NOMO-1 treated with DMSO at 0.1 percent for 48 hours (cell line): ENCODE measurements around the gene GLIS2.
"Not testable (repeated sequence)": the region's sequence is repeated elsewhere in the genome, so short reads cannot be mapped to it uniquely, and the experiment has no call there.

ENCODE experiments used
- DNase-seq: peaks from one replicate; lab custom pipeline; 2025; ENCODE audit not compliant: unreplicated experiment; lab: John Stamatoyannopoulos, UW

The GLIS2 gene

DNA sequence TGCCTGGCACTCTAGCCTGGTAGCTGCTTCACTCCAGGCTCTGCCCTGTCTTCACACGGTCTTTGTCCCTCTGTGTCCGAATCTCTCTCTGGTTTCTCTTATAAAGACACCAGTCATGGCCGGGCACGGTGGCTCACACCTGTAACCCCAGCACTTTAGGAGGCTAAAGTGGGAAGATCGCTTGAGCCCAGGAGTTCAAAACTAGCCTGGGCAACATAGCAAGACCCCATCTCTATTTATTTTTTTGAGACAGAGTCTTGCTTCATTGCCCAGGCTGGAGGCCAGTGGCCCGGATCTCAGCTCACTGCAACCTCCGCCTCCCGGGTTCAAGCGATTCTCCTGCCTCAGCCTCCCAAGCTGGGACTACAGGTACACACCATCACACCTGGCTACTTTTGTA lies 17.8 kb downstream of the GLIS2 start:
- not testable (repeated sequence) for DNase-seq

GRCh38 chr16:4334724-4335495 lies 19.0 kb downstream of the GLIS2 start:
- no peak for DNase-seq

DNA sequence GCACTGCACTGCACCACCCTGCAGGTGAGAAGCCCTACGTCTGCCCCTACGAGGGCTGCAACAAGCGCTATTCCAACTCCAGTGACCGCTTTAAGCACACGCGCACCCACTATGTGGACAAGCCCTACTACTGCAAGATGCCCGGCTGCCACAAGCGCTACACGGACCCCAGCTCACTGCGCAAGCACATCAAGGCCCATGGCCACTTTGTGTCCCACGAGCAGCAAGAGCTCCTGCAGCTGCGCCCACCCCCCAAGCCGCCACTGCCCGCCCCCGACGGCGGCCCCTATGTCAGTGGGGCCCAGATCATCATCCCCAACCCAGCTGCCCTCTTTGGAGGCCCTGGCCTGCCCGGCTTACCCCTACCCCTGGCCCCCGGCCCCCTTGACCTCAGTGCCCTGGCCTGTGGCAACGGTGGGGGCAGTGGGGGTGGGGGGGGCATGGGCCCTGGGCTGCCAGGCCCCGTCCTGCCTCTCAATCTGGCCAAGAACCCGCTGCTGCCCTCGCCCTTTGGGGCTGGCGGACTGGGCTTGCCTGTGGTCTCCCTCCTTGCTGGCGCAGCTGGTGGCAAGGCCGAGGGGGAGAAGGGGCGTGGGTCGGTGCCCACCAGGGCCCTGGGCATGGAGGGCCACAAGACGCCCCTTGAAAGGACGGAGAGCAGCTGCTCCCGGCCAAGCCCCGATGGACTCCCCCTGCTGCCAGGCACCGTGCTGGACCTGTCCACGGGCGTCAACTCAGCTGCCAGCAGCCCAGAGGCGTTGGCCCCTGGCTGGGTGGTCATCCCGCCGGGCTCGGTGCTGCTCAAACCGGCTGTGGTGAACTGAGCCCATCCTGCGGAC lies 21.1 kb downstream of the GLIS2 start:
- no peak for DNase-seq

DNA sequence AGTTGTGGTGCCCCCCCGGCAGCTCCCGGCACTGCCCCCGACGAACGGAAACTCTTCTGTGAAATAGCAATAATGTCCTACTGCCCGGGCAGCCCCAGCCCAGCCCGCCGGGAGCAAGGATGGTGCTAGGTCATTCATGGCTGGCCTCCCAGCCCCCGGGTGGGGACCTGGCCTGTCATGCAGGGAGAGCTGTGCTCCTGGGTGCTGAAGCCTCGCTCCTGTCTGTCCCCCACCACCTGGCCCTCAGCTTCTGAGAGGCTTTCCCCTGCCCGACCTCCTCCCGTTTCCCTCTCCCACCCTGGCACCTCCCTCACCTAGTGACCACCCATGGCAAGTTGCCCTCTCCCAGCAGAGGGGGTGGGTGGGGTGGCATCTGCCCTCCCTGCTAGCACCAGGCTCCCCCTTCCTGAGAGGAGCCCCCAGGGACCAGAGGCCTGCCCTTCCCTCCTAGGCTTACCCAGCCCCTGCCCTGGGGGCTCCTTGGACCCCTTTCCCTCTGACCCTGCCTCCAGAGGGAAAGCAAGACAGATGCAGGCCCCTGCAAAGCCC lies 21.7 kb downstream of the GLIS2 start:
- no peak for DNase-seq

DNA sequence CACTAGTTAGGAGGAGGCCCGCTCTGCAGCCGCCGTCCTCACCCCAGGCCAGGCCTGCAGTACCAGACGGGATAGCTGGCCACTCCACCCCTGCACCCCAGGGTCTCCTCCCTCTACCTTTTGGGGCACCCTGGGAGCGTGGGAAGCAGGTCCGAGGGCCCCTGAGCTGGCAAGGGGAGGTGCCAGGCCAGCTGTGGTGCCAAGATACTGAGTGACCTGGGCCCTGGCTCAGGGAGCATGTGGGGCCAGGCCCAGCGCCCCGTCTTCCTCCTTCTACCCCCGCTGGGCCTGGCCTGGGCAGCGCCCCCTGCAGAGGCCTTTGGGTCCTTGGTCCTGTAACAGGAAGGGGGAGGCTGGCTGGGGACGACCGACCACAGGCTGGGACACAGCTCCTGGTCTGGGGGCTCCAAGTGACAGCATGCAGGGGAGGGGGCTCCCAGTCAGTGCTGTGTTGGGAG lies 22.3 kb downstream of the GLIS2 start:
- DNase-seq = no peak

- DNase-seq = no peak
Measured at GRCh38 chr16:4338712-4339299, 22.9 kb downstream of the GLIS2 start.

GRCh38 chr16:4339455-4339854 lies 23.6 kb downstream of the GLIS2 start:
- DNase-seq = no peak

- no peak for DNase-seq
Measured at GRCh38 chr16:4339909-4340308, 24.0 kb downstream of the GLIS2 start.

- DNase-seq = no peak
Measured at GRCh38 chr16:4340443-4340842, 24.6 kb downstream of the GLIS2 start.

DNA sequence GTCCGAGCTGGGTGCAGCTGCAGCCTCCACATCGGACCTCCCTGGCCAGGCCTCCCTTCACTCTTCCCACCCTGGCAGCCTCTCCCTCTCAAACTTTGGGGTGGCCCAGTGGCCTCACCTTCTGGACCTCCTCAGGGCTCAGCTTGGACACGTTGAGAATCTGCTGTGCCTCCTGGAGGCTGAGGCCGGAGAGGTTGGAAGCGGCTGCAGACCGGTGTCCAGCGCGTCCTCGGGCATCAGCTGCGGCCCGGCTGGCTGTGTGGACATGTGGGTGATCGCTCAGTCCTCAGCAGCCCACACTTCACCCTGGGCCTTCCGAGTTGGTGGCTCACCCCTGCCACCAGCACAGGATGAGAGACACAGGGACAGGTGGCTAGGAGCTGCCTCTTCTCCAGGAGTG lies 25.4 kb downstream of the GLIS2 start:
- DNase-seq = no peak

- DNase-seq = no peak
Measured at GRCh38 chr16:4342866-4343744, 27.2 kb downstream of the GLIS2 start.

DNA sequence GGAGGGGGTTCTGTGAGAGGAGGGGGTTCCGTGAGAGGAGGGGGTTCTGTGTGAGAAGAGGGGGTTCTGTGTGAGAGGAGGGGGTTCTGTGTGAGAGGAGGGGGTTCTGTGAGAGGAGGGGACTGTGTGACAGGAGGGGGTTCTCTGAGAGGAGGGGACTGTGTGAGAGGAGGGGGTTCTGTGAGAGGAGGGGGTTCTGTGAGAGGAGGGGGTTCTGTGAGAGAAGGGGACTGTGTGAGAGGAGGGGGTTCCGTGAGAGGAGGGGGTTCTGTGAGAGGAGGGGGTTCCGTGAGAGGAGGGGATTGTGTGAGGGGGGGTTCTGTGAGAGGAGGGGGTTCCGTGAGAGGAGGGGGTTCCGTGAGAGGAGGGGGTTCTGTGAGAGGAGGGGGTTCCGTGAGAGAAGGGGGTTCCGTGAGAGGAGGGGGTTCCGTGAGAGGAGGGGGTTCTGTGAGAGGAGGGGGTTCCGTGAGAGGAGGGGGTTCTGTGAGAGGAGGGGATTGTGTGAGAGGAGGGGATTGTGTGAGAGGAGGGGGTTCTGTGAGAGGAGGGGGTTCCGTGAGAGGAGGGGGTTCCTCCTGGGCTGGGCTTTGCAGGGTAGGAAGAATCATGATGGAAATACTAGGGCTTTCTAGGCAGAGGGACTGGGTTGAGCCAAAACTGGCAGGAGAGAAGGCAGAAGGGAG lies 28.6 kb downstream of the GLIS2 start:
- not testable (repeated sequence) for DNase-seq

DNA sequence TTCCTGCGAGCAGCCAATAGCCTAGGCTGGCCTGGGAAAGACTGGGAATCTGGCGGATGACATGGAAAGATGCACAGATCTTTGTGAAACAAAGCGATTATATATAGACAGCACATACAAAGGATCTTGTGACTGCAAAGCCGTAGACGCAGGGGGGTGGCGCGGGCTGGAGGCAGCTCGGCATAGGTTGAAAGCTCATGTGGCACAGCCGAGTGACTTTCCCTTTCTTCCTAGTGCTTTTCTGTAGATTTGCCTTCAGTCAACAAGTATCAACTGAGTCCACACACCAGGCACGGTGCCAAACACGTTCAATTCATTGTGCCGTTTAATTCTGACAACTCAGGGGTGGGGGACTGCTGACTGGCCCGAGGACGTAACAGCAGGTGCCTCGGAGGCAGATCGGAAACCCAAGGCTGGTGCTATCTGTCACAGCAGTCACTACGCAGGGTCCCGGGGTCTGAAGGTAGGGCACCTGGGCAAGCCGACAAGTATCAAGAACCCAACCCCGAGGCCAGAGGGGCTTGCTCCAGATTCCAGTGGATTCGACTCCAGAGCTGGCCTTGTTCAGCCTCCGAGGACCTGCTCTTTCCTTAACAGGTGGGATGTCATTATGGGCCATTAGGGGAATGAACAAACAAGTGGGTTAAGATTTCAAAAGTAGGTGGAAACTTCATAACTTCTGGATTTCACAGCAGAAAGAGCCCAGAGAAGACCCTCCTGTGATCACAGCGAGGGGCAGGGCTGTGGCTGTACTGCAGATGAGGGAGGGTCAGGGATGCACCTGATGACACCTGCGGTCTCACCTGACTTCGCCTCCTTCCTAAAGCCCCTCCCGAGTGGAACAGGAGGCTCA lies 29.3 kb downstream of the GLIS2 start:
- no peak for DNase-seq

GRCh38 chr16:4345836-4346781 lies 30.2 kb downstream of the GLIS2 start:
- peak; percentile 70 for DNase-seq

DNA sequence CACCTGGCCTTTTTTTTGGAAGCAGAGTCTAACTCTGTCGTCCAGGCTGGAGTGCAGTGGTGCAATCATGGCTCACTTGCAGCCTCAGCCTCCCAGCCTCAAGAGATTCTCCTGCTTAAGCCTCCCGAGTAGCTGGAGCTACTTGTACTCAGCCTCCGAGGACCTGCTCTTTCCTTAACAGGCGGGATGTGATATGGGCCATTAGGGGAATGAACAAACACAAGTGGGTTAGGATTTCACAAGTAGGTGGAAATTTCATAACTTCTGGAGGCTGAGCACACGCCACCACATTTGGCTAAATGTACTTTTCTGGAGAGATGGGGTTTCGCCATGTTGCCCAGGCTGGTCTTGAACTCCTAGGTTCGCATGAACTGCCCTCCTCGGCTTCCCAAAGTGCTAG lies 31.1 kb downstream of the GLIS2 start:
- peak; percentile 82 for DNase-seq

GRCh38 chr16:4347765-4348509 lies 32.1 kb downstream of the GLIS2 start:
- DNase-seq = no peak

- no peak for DNase-seq
Measured at GRCh38 chr16:4349332-4349731, 33.5 kb downstream of the GLIS2 start.
